GM21423 (cell line): Measurements from ENCODE around the gene NFYC.

Experiments
- ATAC-seq: cut with Tn5 transposase; IDR thresholded peaks from one replicate; pipeline ENCODE4 v1.9.1; 2021; ENCODE audit warnings: mild to moderate bottlenecking, moderate library complexity; ENCODE audit not compliant: unreplicated experiment

NFYC gene

DNA sequence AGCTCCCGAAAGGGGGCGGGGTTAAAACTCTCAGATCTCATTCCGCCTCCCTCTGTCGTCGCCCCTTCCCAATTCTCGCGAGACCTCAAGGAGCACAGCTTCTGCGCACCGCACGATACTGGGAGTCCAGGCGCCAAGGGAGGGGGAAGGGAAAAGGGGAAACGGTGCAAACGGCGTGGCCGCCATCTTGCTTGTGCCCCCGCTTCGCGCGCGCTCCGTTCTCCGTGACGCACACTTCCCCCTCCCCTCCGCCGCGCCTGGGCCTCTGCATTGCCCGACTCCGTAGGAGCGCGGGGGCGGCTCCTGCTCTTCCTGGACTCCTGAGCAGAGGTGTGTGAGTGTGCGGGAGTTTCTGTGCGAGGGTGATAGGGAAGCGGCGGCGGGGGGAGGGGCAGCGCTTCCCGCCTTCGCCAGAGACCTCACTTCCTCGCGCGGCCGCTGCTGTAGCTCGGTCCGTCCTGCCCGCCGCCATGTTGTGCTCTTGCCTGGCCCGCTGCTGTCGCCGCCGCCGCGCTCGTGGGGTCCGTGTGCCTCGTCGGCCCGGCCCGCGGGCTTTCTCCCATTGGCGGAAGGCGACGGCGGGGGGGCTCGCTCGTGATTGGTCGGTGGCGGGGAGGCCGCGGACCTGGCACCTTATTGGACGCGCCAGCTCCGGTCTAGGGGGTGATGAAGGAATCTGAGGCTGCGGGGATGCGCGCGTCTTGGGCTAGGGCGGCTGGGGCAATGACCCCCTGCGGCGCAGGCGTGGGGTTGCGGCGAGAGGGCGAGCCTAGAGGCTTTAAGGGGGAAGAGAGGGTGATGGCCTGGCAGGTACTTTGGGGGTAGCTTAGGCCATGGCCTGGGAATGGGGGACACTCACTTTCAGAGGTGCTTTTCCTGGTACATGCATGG is at the start of gene NFYC:
Gene NFYC, plus strand, starts transcription at position 167 of the 891 bp plus-strand sequence. CDS start 47,140 bp downstream, outside the sequence.
- peak; percentile 70 for ATAC-seq

DNA sequence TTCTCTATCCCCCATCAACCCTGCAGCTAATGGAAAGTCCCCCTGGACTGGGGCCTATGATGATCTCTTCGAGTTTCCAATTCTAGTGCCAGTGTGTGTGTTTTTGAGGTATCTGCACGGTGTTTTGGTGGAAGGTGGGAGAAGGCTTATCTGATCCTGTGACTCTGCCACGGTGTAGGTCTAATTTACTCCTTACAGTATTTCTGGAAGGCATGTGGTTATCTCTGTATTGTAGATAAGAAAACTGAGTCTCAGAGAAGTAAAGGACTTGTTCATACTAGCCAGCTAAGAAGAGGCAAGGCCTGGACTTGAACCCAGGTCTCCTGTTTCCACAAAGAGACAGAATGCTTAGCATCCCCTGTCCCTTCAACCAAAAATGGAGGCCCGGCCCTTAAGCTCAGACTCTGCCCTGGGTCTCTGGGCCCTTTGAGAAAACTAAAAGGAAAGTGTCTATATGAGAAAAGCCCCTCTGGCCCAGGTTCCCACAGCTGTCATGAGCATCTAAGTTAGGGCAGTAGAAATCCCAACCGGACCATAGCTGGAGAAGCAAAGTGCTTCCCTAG is 46.3 kb upstream of the NFYC start:
- no peak for ATAC-seq

- ATAC-seq = no peak
Observed at GRCh38 chr1:40646315-40646714, 45.2 kb upstream of the NFYC start.

DNA sequence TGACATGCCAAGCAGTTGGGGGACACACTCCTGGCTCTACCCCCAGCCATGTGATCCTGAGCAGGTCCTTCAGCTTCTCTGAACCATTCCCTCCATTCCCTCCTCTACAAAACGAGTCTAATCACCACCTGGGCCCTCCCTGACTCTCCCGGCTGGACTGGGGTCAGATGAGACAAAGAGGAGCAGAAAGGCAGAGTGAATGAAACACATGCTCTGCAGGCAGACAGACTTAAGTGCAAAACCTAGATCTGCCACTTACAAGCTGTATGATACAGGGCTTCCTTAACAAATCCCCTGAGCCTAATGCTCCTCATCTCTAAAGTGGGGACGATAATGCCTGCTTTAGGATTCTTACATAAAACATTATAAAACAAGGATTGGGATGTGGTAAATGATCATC is 43.3 kb upstream of the NFYC start:
- no peak for ATAC-seq

DNA sequence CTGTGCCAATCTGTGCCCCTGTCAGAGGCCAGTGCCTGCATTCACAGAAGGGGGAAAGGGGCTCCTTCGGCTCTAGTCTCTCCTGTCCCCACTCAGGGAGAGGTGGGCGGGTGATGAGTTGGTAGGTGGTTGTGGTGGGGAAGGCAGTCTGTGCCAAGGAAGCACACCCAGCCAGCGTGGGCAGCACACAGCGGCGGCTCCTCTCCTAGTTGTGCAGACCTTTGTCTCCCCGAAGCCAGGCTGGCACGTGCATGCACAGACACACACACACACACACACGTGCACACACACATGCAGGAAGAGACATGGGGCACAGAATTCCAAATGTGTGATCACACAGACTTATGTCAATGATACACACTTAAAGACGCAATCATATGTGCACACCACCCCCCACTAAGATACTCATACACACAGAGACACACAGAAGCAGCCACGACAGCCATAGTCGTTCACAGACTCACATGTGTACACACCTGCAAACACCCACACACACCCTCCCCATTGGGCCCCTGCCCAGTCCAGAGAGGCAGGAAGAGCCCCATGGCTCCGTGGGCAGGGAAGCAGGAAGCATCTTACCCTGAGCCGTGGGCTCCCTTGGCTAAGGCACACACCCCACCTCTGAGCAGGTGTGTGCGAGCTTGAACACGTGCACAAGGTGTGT is 42.4 kb upstream of the NFYC start:
- ATAC-seq = no peak

GRCh38 chr1:40649592-40649930 is 41.9 kb upstream of the NFYC start:
- ATAC-seq = no peak

DNA sequence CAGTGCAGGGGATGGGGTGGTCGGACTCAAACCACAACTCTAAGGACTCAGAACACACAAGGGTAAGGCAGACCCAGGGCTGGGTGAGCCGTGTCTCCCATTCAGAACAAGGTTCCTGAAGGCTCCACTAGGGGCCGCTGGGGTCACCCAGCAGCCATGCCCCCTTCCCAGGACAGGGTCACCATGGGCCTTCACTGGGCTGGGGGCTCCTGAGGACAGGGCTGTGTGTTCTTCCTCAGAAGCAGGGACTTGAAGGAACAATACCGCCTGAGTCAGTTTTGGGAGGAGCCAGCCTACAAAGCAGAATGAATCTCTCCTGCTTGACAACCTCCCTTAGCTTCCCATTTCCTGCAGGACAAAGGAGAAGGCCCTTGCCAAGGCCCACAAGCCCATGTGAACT is 41.4 kb upstream of the NFYC start:
- no peak for ATAC-seq

- ATAC-seq = no peak
Observed at GRCh38 chr1:40651138-40651857, 40.2 kb upstream of the NFYC start.

- no peak for ATAC-seq
Observed at GRCh38 chr1:40652468-40652867, 39.0 kb upstream of the NFYC start.

GRCh38 chr1:40652979-40653378 is 38.5 kb upstream of the NFYC start:
- ATAC-seq = no peak

DNA sequence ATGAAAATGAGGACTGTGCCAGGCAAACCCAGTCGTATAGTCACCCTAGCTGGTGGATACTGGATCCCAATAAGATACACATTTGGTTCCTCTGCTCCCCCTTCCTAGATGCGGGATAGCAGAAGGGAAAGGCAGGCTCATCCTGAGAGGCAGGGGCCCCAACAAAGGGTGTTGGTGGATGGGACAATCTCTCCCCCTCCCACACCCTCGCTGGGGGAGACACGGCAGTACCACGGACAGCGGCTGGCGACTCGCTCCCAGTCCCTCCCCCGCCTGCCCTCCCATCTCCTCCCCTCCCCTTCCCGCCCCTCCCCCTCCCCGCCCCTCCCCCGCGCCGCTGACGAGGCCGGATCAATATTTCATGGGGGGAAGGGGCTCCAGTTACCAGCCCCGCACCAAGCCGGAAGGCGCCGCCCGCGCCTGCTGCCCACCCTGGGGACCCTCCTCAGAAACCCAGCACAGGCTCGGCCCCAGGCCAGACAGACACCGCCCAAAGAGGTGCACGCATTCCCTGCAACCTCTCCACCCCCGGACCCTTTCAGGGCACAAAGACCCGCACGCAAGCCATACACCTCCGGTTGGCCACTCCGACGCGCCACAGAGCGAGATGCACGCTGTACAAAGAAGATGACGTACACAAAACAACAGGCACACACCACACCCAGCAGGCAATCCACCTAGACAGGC is 37.5 kb upstream of the NFYC start:
- no peak for ATAC-seq

GRCh38 chr1:40657046-40657445 is 34.5 kb upstream of the NFYC start:
- ATAC-seq = no peak

- no peak for ATAC-seq
Observed at GRCh38 chr1:40658751-40659648, 32.5 kb upstream of the NFYC start.

- ATAC-seq = no peak
Observed at GRCh38 chr1:40659649-40659947, 31.9 kb upstream of the NFYC start.

DNA sequence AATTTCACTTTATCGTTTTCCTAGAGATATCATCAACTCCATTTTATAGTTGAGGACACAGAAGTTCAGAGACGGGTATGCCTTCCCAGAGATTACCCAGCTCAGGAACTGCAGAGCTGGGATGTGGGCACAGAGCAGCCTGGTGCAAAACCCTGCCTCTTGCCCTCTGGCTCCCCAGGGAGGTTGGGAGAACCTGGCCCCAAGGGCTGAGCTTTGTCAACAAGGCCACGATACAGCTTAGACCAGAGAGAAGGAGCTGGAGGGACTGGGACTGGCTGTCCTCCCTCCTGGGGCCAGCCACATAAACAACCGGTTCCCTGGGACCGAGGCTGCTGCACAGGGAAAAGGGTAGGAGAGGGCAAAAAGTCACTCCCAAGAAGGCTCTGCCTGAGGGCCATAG is 29.8 kb upstream of the NFYC start:
- no peak for ATAC-seq

DNA sequence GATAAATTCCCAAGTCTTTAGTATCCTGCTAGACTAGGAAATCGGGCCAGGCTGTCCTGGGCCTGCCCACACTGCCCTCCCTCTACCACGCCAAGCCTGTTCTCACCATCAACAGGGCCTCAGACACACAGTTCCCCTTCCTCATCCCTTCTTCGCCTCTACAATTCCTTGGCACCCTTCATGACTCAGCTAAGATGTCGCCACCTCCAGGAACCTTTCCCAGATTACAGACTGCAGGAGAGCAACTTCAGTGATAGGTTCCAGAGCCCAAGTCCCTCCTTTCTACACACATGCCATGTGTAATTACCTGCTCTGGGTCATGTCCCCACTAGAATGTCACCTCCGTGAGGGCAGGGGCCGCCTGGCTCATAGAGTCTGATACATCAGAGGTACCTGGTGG is 29.4 kb upstream of the NFYC start:
- ATAC-seq = no peak

DNA sequence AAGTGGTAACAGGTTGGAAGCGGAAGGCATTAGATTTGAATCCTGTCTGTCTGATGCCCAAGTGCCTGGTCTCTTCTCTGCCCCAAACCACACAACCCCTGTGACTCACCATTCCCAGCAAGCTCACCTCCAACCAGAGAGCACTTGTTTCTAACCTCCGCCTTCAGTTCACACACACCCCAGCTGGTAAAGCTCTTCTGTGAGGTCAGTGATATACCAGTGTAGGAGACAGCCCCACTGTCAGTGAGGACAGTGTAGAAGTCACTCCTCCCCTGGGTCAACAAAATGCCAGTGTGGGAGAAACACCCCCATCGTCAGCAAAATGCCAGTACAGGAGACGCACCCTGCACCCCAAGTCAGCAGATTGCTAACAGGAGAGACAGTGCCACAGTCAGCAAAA is 28.6 kb upstream of the NFYC start:
- ATAC-seq = no peak

DNA sequence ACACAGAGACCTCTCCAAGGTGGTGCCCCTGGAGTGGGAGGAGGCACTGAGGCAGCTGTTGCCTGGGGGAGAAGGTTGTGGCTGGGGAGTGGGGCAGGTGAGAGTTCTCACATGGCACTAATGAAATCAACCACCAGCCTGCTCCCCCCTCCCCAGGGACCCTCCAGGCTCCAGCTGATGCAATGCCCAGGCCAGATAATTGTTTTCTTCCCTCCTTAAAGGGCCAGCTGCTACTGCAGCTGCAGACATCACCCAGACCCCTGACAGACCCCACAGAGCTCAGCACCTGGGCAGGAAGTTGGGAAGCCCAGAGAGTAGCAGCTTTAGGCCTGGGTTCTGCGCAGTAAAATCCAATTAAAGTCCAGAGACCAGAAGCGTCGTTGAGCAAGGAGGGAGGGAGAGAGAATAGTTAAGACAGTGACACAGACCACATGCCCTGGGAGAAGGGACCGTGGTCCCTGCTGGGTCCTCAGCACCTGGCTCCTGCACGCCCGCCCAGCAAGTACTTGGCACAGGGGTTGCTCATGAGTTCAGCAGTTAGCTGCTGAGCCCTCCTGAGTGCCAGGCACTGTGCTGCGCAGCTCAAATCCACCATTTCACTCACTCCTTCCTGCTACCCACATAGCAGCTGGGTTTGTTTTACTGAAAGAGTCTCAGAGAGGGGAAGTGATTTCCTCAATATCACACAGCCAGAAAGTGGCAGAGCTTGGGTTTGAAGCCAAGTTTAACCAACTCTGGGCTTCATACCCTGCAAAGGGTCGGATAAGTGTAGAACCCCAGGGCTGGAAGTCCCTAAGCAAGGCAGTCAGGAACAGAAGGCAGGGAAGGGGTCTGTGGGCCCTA is 28.0 kb upstream of the NFYC start:
- ATAC-seq = no peak

DNA sequence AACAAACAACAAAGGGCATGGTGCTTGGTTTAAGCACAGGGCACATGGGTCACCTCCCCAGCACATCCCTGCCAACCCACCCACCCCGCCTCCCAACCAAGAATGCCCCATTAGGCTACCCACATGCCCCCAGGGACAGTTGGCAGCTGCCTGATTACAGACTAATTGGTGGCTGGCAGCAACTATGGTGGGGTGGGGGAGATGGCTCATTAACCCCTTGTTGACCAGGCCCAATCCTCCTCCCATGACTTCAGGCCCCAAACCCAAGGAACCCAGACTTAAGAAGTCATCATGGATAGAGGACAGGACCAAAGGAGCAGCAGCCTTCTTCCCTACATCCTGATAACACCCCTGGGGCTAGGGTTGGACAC is 27.4 kb upstream of the NFYC start:
- no peak for ATAC-seq
